ENCODE measurements around the gene COX15.
"Not testable (repeated sequence)": the region's sequence is repeated elsewhere in the genome, so short reads cannot be mapped to it uniquely, and the experiment has no call there.

Gene COX15

GRCh38 chr10:99740933-99741559 is 9.1 kb upstream of the COX15 start:
- no peak for DNase-seq

- no peak for DNase-seq
Observed at GRCh38 chr10:99740260-99740659, 8.3 kb upstream of the COX15 start.

GRCh38 chr10:99734111-99734510 is 2.2 kb upstream of the COX15 start:
- DNase-seq: not testable (repeated sequence)

GRCh38 chr10:99733366-99733765 is 1.4 kb upstream of the COX15 start:
- no peak for DNase-seq

- no peak for DNase-seq
Observed at GRCh38 chr10:99731306-99732032, 458 bp downstream of the COX15 start.

GRCh38 chr10:99730026-99730425 is 1.9 kb downstream of the COX15 start:
- DNase-seq: no peak

- DNase-seq: no peak
Observed at GRCh38 chr10:99720387-99720786, 11.5 kb downstream of the COX15 start.

- DNase-seq: no peak
Observed at GRCh38 chr10:99714446-99714845, 17.5 kb downstream of the COX15 start.

- no peak for DNase-seq
Observed at GRCh38 chr10:99711129-99711719, 20.7 kb downstream of the COX15 start.

- no peak for DNase-seq
Observed at GRCh38 chr10:99709480-99710229, 22.3 kb downstream of the COX15 start.

GRCh38 chr10:99708428-99709012 is 23.4 kb downstream of the COX15 start:
- no peak for DNase-seq

GRCh38 chr10:99700649-99701048 is 31.3 kb downstream of the COX15 start:
- no peak for DNase-seq

- DNase-seq: no peak
Observed at GRCh38 chr10:99698504-99699080, 33.3 kb downstream of the COX15 start.

- no peak for DNase-seq
Observed at GRCh38 chr10:99695761-99696160, 36.2 kb downstream of the COX15 start.

- DNase-seq: no peak
Observed at GRCh38 chr10:99693933-99694583, 37.9 kb downstream of the COX15 start.

- no peak for DNase-seq
Observed at GRCh38 chr10:99689461-99689860, 42.5 kb downstream of the COX15 start.

GRCh38 chr10:99685597-99685967 is 46.3 kb downstream of the COX15 start:
- no peak for DNase-seq

- no peak for DNase-seq
Observed at GRCh38 chr10:99682752-99683151, 49.2 kb downstream of the COX15 start.

Data from stimulated activated CD4-positive, alpha-beta T cell treated with anti-CD3 and anti-CD28 coated beads, Interleukin-12 subunit alpha, Interleukin-12 subunit beta, amount 100 ng/mL, for 4 hours (primary cell).